ENCODE results near the gene OSBPL8. TPM values are rescaled to one million over a fixed set of nuclear protein-coding genes. Genes with fewer than 3 reads are reported as not detected.

Gene OSBPL8
- total and polyA plus RNA-seq, 9 of the 15 experiments (the other 6 are each of a cell fraction or from before 2014, with no cell fraction given), result 17.4 to 82.7 (median 42.8) TPM

DNA sequence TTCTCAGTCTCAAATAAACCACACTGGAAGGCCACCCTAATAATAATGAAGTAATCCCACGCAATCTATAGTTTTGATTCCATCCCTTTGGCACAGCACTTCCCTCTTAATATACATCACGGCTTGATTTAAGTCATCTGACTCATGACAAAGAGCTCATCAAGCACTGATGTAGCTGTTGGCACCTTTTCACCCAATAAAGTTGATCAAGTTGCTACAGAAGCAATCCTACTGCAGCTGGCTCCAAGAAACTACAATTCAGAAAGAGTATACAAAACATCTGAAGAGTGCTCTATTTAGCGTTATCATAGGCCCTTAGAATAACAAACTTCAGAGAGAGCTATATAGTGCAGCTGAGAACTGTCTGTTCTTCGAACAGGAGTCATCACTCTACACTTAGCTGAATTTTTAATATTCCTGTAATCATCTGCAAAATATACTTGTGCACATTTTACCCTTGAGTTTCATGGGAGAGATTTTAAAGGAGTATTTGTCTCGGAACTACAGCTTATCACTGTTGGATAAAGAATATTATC, 94.9 kb downstream of the OSBPL8 start:
- H3K79me2 ChIP-seq (ENCODE audit: control insufficient read depth, insufficient read depth, low read length), result peaks cover 13% of the 10 kb centered on the region
- no TSS peak for BruUV-seq (replicated peaks)
- CTCF ChIA-PET (ENCODE audit: low intra/inter-chr PET ratio), result no interaction called here

More for the DNA sequence above, 94.9 kb downstream of the OSBPL8 start:
- Histone ChIP-seq H3K4me1 (replicated peaks in 1 of 2; ENCODE audit: control insufficient read depth in 2 of 2, insufficient read depth in 2 of 2, low read length in 2 of 2) (no peaks in the 10 kb centered on the region), H3K9me3 (replicated peaks; ENCODE audit: control insufficient read depth, insufficient read depth, low read depth, low read length) (no peaks in the 10 kb centered on the region), H3K36me3 (ENCODE audit: control insufficient read depth, insufficient read depth, low read length) (no peaks in the 10 kb centered on the region), H3K9me1 (ENCODE audit: control insufficient read depth, insufficient read depth, low read length) (no peaks in the 10 kb centered on the region), H3K27ac (ENCODE audit: extremely low read depth, low read depth, low read length) (no peak overlapping the region), H3K9ac (ENCODE audit: insufficient read depth in 1 of 2, low read depth in 2 of 2, low read length in 2 of 2) (no peak overlapping the region), H3K4me3 (no peak overlapping the region), H3K27me3 (ENCODE audit: control insufficient read depth in 2 of 2, insufficient read depth in 2 of 2, low read length in 2 of 2) (no peaks in the 10 kb centered on the region), H4K20me1 (replicated peaks; ENCODE audit: control insufficient read depth, insufficient read depth, low read length) (no peaks in the 10 kb centered on the region; the same call in 1 of the 2 replicates), H3K4me2 (ENCODE audit: insufficient read depth, low read length) (no peak overlapping the region), H2AFZ (ENCODE audit: low read depth, low read length) (no peak overlapping the region)
- FAIRE-seq (no peak), DNase-seq (ENCODE audit: extremely low read depth in 1 of 4, low spot score in 3 of 4) (no peak), ATAC-seq (no peak)
- 87% methylated on average over 5 of the region's 5 CpGs for WGBS (ENCODE audit: insufficient coverage, low coverage, missing lambda C conversion rate)
- no peak for TF ChIP-seq CAMTA2 (CRISPR knock-in tag; conservative IDR thresholded peaks at IDR 0.05)
- TF ChIP-seq HNRNPLL (IDR thresholded peaks at IDR 0.05; ENCODE audit: low read depth, low read length, poor library complexity, severe bottlenecking), result no peak
- no peak for TF ChIP-seq ZNF76 (CRISPR knock-in tag; IDR thresholded peaks at IDR 0.05; ENCODE audit: borderline replicate concordance)
- no peak for TF ChIP-seq U2AF2 (optimal IDR thresholded peaks at IDR 0.05; ENCODE audit: low read depth, low read length)
- TF ChIP-seq, protein P1, sequence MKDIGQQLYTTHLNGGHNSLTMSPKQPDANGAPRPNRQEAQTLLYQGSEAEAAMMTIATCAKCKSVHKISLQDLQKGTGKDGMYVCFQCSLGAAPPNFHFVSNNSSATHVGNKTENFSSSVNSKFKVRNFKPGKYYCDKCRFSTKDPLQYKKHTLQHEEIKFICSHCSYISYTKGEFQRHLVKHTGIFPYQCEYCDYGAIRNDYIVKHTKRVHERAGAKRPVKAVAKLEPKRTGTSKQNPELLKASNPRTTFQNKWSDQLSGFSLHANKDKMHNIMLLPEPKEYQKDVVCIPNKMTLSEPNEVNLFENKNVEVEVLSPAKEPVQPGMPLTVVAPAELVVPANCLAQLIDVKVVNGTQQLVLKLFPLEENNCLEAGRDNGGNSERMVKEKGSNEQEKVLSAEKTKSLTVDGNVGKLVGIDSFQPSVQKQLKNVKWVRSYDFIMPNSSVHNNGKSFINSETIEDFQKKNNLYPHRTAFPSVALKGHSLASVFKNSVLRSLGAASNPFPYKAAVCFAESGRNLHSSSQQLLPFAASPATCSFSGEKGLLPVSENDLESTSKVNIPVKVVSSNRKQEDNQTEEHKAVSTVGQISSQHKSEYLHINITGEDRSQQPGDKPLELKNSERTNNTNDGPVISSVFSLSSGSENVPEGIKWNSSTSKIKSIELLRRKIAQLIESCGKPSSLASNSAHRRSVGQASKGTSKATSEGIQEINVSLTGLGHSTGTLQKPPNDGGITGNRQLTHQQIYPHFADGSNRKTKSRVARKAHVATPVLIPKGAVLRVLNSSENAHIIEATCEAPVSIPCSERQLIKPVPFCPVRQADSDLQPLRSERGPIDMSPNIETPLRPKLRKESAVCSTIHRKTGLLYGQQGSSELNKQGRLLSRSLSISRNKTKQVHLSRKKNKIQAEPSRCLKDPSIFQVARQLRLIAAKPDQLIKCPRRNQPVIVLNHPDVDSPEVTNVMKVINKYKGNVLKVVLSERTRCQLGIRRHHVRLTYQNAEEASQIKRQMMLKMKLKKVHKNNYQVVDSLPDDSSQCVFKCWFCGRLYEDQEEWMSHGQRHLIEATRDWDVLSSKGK (CRISPR knock-in tag; IDR thresholded peaks at IDR 0.05), result no peak
- TF ChIP-seq RHOXF2B (CRISPR knock-in tag; conservative IDR thresholded peaks at IDR 0.05), result no peak
- TF ChIP-seq SNAPC5 (CRISPR knock-in tag; IDR thresholded peaks at IDR 0.05), result no peak
- TF ChIP-seq DIDO1 (tag; IDR thresholded peaks at IDR 0.05; ENCODE audit: low read depth), result no peak
- no peak for TF ChIP-seq PHB (CRISPR knock-in tag; IDR thresholded peaks at IDR 0.05)
- TF ChIP-seq KDM2B (CRISPR knock-in tag; IDR thresholded peaks at IDR 0.05), result no peak
- TF ChIP-seq FOXA3 (CRISPR knock-in tag; conservative IDR thresholded peaks at IDR 0.05 in 1 of 2, IDR thresholded peaks at IDR 0.05 in 1 of 2), result no peak
- no peak for TF ChIP-seq ILF3 (IDR thresholded peaks at IDR 0.05; ENCODE audit: borderline replicate concordance)
- no peak for TF ChIP-seq DACH1 (IDR thresholded peaks at IDR 0.05; ENCODE audit: partially characterized antibody)
- TF ChIP-seq ZNF354B (CRISPR knock-in tag; IDR thresholded peaks at IDR 0.05), result no peak
- TF ChIP-seq, protein P2, sequence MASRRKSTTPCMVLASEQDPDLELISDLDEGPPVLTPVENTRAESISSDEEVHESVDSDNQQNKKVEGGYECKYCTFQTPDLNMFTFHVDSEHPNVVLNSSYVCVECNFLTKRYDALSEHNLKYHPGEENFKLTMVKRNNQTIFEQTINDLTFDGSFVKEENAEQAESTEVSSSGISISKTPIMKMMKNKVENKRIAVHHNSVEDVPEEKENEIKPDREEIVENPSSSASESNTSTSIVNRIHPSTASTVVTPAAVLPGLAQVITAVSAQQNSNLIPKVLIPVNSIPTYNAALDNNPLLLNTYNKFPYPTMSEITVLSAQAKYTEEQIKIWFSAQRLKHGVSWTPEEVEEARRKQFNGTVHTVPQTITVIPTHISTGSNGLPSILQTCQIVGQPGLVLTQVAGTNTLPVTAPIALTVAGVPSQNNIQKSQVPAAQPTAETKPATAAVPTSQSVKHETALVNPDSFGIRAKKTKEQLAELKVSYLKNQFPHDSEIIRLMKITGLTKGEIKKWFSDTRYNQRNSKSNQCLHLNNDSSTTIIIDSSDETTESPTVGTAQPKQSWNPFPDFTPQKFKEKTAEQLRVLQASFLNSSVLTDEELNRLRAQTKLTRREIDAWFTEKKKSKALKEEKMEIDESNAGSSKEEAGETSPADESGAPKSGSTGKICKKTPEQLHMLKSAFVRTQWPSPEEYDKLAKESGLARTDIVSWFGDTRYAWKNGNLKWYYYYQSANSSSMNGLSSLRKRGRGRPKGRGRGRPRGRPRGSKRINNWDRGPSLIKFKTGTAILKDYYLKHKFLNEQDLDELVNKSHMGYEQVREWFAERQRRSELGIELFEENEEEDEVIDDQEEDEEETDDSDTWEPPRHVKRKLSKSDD (conservative IDR thresholded peaks at IDR 0.05; ENCODE audit: low read length), result no peak
- no peak for TF ChIP-seq ELF1 (tag; IDR thresholded peaks at IDR 0.05)
- no peak for TF ChIP-seq ATF7 (IDR thresholded peaks at IDR 0.05)
- TF ChIP-seq CBX5 (IDR thresholded peaks at IDR 0.05; ENCODE audit: borderline replicate concordance, low read depth), result no peak
- TF ChIP-seq MED1 (CRISPR knock-in tag; IDR thresholded peaks at IDR 0.05; ENCODE audit: borderline replicate concordance), result no peak
- TF ChIP-seq ZC3H11A (IDR thresholded peaks at IDR 0.05; ENCODE audit: low read depth, low read length), result no peak
- in situ Hi-C loops (cut with MboI) (no loop called here), intact Hi-C loops (cut with micrococcal nuclease) (no loop called here)
- POLR2A ChIA-PET, result no interaction called here
